Panc1 (cell line): Measurements from ENCODE around the gene TCAF2. TPM values are rescaled to one million over a fixed set of nuclear protein-coding genes. Genes with fewer than 3 reads are reported as not detected.
"Not testable (repeated sequence)": the region's sequence is repeated elsewhere in the genome, so short reads cannot be mapped to it uniquely, and the experiment has no call there.

Experiments
- ATAC-seq: fragments of 200-7000 bp; cut with Tn5 transposase; 2 replicates; pipeline ENCODE4 v1.9.1; 2020; ENCODE audit warnings: mild to moderate bottlenecking, moderate library complexity
- BruUV-seq: library from RNA; stranded (reverse); fragments of 400-500 nt; replicated peaks from 2 replicates; lab custom pipeline; 2021; lab: Mats Ljungman, UMichigan
- CTCF ChIA-PET: fragments of 300-600 bp; sonication (Branson Sonifier 250); formaldehyde crosslinking; loops from one replicate; lab custom pipeline; 2022; ENCODE audit warnings: antibody characterized with exemption; lab: Charles Lee
- POLR2A ChIA-PET: fragments of 300-600 bp; sonication (Branson Sonifier 250); formaldehyde crosslinking; loops from one replicate; lab custom pipeline; 2022; ENCODE audit warnings: antibody characterized with exemption; lab: Charles Lee
- DNase-seq: peaks from one replicate; pipeline ENCODE4 v3.0.0-alpha.2; 2010; ENCODE audit warnings: low read depth, low spot score
- H3K27ac ChIP-seq: 2 replicates; pipeline ENCODE4 v1.5.1; 2011; ENCODE audit warnings: mild to moderate bottlenecking, low read length, inconsistent platforms
- H3K27me3 ChIP-seq: fragments of 200-500 bp; sonication (Bioruptor generic); 2 replicates; pipeline ENCODE4 v1.6.0; 2014; ENCODE audit warnings: low read length, inconsistent platforms; ENCODE audit not compliant: control insufficient read depth, insufficient read depth
- H3K36me3 ChIP-seq: fragments of 200-500 bp; sonication (Bioruptor generic); 2 replicates; pipeline ENCODE4 v1.5.1; 2014; ENCODE audit warnings: inconsistent platforms, mild to moderate bottlenecking, low read length, moderate library complexity; ENCODE audit not compliant: control insufficient read depth, insufficient read depth
- H3K4me1 ChIP-seq: 2 replicates; pipeline ENCODE4 v1.5.1; 2011; ENCODE audit warnings: inconsistent platforms, mild to moderate bottlenecking, low read length, moderate library complexity; ENCODE audit not compliant: control insufficient read depth, insufficient read depth
- H3K4me3 ChIP-seq, 2 experiments: 2 replicates each; pipeline ENCODE4 v1.5.1; 2011 to 2012; ENCODE audit warnings: low read depth in 2 of 2, low read length in 2 of 2, mild to moderate bottlenecking in 2 of 2, inconsistent platforms in 1 of 2, moderate library complexity in 1 of 2
- H3K9me3 ChIP-seq: fragments of 200-500 bp; sonication (Bioruptor generic); 2 replicates; pipeline ENCODE4 v1.5.1; 2014; ENCODE audit warnings: low read depth, mild to moderate bottlenecking, inconsistent platforms, low read length, moderate library complexity; ENCODE audit not compliant: control insufficient read depth, insufficient read depth
- in situ Hi-C: cut with HindIII; loops from 2 replicates; pipeline ENCODE4 v1.10.0; 2016; ENCODE audit warnings: low sequenced_read_pairs, low pct_unique_long_range_greater_than_20kb
- intact Hi-C: fragments of 100-400 bp; cut with micrococcal nuclease; formaldehyde crosslinking; loops from one replicate; pipeline ENCODE4 v1.10.0; 2022; ENCODE audit not compliant: unreplicated experiment
- total RNA-seq: library from RNA; stranded (reverse); gene quantifications from one replicate; pipeline ENCODE4 v1.2.1, GENCODE V29; 2021; ENCODE audit not compliant: unreplicated experiment

The TCAF2 gene
- total RNA-seq, 1 experiment from 2014 or later: 0.28 TPM

GRCh38 chr7:143633013-143633618 lies 12.3 kb downstream of the TCAF2 start:
- H3K36me3 ChIP-seq, H3K27me3 ChIP-seq, intact Hi-C loops, BruUV-seq, DNase-seq, H3K4me1 ChIP-seq, H3K9me3 ChIP-seq, H3K27ac ChIP-seq, H3K4me3 ChIP-seq, POLR2A ChIA-PET, CTCF ChIA-PET, in situ Hi-C loops: not testable (repeated sequence)
- peak; percentile 69 for ATAC-seq

GRCh38 chr7:143635364-143636240 lies 14.8 kb downstream of the TCAF2 start:
- intact Hi-C loops, in situ Hi-C loops, POLR2A ChIA-PET, H3K27ac ChIP-seq, DNase-seq, H3K27me3 ChIP-seq, CTCF ChIA-PET, H3K36me3 ChIP-seq, H3K4me1 ChIP-seq, H3K9me3 ChIP-seq, BruUV-seq, H3K4me3 ChIP-seq, ATAC-seq: not testable (repeated sequence)

- ATAC-seq: peak; percentile 87
Measured at GRCh38 chr7:143639372-143639771, 18.6 kb downstream of the TCAF2 start.

GRCh38 chr7:143640528-143641189 lies 19.9 kb downstream of the TCAF2 start:
- H3K27ac ChIP-seq, ATAC-seq, H3K4me1 ChIP-seq, DNase-seq, CTCF ChIA-PET, in situ Hi-C loops, H3K27me3 ChIP-seq, H3K9me3 ChIP-seq, H3K4me3 ChIP-seq, intact Hi-C loops, H3K36me3 ChIP-seq, BruUV-seq, POLR2A ChIA-PET: not testable (repeated sequence)

More at GRCh38 chr7:143639372-143639771, 18.6 kb downstream of the TCAF2 start:
- H3K27me3 ChIP-seq, POLR2A ChIA-PET, H3K9me3 ChIP-seq, DNase-seq, intact Hi-C loops, H3K4me1 ChIP-seq, CTCF ChIA-PET, BruUV-seq, in situ Hi-C loops, H3K27ac ChIP-seq, H3K4me3 ChIP-seq, H3K36me3 ChIP-seq: not testable (repeated sequence)

GRCh38 chr7:143646598-143646997 lies 25.8 kb downstream of the TCAF2 start:
- H3K4me3 ChIP-seq, H3K4me1 ChIP-seq, H3K27me3 ChIP-seq, ATAC-seq, in situ Hi-C loops, BruUV-seq, DNase-seq, H3K9me3 ChIP-seq, CTCF ChIA-PET, H3K36me3 ChIP-seq, intact Hi-C loops, POLR2A ChIA-PET, H3K27ac ChIP-seq: not testable (repeated sequence)

- H3K27me3 ChIP-seq, BruUV-seq, ATAC-seq, DNase-seq, H3K36me3 ChIP-seq, H3K9me3 ChIP-seq, H3K27ac ChIP-seq, CTCF ChIA-PET, in situ Hi-C loops, POLR2A ChIA-PET, intact Hi-C loops, H3K4me3 ChIP-seq, H3K4me1 ChIP-seq: not testable (repeated sequence)
Measured at GRCh38 chr7:143649902-143650301, 29.1 kb downstream of the TCAF2 start.

- CTCF ChIA-PET, POLR2A ChIA-PET, ATAC-seq, BruUV-seq, DNase-seq, in situ Hi-C loops, H3K36me3 ChIP-seq, H3K4me1 ChIP-seq, intact Hi-C loops, H3K27me3 ChIP-seq, H3K27ac ChIP-seq, H3K9me3 ChIP-seq, H3K4me3 ChIP-seq: not testable (repeated sequence)
Measured at GRCh38 chr7:143650447-143650846, 29.7 kb downstream of the TCAF2 start.
